AG09309 (cell line): ENCODE measurements around the gene BMP8A.
A peak's percentile ranks its signal among the peaks of the same experiment; 100 is the strongest.
"Not testable (repeated sequence)": the region's sequence is repeated elsewhere in the genome, so short reads cannot be mapped to it uniquely, and the experiment has no call there.

Experiments used
- DNase-seq: peaks from one replicate; pipeline ENCODE4 v3.0.0-alpha.2; 2010; ENCODE audit warnings: low read depth
- H3K4me3 ChIP-seq: 2 replicates; pipeline ENCODE4 v1.5.1; 2011; ENCODE audit warnings: mild to moderate bottlenecking, low read depth, low read length, moderate library complexity; ENCODE audit not compliant: control insufficient read depth
- CTCF ChIP-seq: IDR thresholded peaks from 2 replicates; pipeline ENCODE4 v1.5.1; 2011; ENCODE audit warnings: mild to moderate bottlenecking, low read depth, low read length, inconsistent platforms; ENCODE audit not compliant: insufficient read depth, control insufficient read depth; ENCODE audit errors: missing control alignments

BMP8A gene

GRCh38 chr1:39508857-39509305 is 17.4 kb downstream of the BMP8A start:
- DNase-seq: peak; percentile 24
- no peak overlapping the region for H3K4me3 ChIP-seq
- no peak for TF ChIP-seq CTCF

- no peak for DNase-seq
- H3K4me3 ChIP-seq: no peak overlapping the region
- TF ChIP-seq CTCF: no peak
These were observed 18.0 kb downstream of the BMP8A start for GRCh38 chr1:39509360-39510009.

- H3K4me3 ChIP-seq, DNase-seq: not testable (repeated sequence)
These were observed 19.2 kb downstream of the BMP8A start for GRCh38 chr1:39510570-39511186.

GRCh38 chr1:39511477-39511876 is 20.0 kb downstream of the BMP8A start:
- not testable (repeated sequence) for DNase-seq

GRCh38 chr1:39512234-39512847 is 20.9 kb downstream of the BMP8A start:
- DNase-seq, H3K4me3 ChIP-seq: not testable (repeated sequence)

More at GRCh38 chr1:39511477-39511876, 20.0 kb downstream of the BMP8A start:
- not testable (repeated sequence) for H3K4me3 ChIP-seq

GRCh38 chr1:39514710-39515124 is 23.3 kb downstream of the BMP8A start:
- not testable (repeated sequence) for H3K4me3 ChIP-seq, DNase-seq

GRCh38 chr1:39515131-39516086 is 24.0 kb downstream of the BMP8A start:
- H3K4me3 ChIP-seq, DNase-seq: not testable (repeated sequence)

- H3K4me3 ChIP-seq, DNase-seq: not testable (repeated sequence)
These were observed 25.4 kb downstream of the BMP8A start for GRCh38 chr1:39516841-39517240.

GRCh38 chr1:39517936-39518335 is 26.5 kb downstream of the BMP8A start:
- not testable (repeated sequence) for H3K4me3 ChIP-seq, DNase-seq

- not testable (repeated sequence) for DNase-seq, H3K4me3 ChIP-seq
These were observed 27.9 kb downstream of the BMP8A start for GRCh38 chr1:39519376-39519775.

- not testable (repeated sequence) for DNase-seq, H3K4me3 ChIP-seq
These were observed 30.8 kb downstream of the BMP8A start for GRCh38 chr1:39522221-39522620.
